GM20000 (cell line): Measurements from ENCODE around the gene MCF2L.

Experiments used
- DNase-seq: peaks from one replicate; pipeline ENCODE4 v3.0.0; 2012; ENCODE audit warnings: low spot score
- TF ChIP-seq, protein P1 (sequence below): IDR thresholded peaks from 2 replicates; pipeline ENCODE4 v1.5.1; 2012; ENCODE audit warnings: mild to moderate bottlenecking, control low read depth; ENCODE audit errors: extremely low read depth, missing control alignments

The MCF2L gene

GRCh38 chr13:113014752-113015745 lies 46.0 kb downstream of the MCF2L start:
- no peak for DNase-seq
- TF ChIP-seq, protein P1, sequence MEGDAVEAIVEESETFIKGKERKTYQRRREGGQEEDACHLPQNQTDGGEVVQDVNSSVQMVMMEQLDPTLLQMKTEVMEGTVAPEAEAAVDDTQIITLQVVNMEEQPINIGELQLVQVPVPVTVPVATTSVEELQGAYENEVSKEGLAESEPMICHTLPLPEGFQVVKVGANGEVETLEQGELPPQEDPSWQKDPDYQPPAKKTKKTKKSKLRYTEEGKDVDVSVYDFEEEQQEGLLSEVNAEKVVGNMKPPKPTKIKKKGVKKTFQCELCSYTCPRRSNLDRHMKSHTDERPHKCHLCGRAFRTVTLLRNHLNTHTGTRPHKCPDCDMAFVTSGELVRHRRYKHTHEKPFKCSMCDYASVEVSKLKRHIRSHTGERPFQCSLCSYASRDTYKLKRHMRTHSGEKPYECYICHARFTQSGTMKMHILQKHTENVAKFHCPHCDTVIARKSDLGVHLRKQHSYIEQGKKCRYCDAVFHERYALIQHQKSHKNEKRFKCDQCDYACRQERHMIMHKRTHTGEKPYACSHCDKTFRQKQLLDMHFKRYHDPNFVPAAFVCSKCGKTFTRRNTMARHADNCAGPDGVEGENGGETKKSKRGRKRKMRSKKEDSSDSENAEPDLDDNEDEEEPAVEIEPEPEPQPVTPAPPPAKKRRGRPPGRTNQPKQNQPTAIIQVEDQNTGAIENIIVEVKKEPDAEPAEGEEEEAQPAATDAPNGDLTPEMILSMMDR = no peak

DNA sequence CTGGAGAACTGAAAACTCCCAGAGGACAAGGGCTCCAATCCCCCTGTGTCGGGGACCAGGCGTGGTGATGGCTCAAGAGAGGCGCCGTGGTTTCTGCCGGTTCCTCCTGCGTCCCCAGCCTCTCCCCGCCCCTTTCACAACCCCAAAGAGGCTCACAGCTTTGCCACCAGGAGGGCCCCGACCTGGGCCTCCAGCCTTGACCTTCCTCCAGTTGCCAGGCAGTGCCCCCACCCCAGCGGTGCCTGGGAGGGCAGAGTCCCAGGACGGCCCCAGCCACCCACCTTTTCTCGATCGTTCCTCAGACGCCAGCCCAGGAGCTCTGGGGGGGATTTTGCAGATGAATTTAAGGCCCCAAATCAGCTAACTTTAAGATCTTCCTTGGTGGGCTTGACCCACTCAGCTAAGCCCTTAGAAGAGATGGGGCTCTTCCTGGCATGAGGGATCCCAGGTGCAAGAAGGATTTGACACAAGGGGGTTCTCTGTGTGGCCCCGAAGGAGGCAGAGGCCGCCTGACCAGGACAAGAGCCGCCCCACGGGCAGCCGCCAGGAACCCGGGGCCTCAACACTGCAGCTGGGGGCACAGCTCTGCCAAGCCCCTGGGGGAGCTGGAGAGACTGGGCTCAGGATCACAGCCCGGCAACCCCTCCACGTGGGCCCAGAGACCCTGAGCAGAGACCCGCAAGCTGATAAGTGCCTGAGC lies 47.0 kb downstream of the MCF2L start:
- no peak for DNase-seq
- TF ChIP-seq, protein P1 = no peak

DNA sequence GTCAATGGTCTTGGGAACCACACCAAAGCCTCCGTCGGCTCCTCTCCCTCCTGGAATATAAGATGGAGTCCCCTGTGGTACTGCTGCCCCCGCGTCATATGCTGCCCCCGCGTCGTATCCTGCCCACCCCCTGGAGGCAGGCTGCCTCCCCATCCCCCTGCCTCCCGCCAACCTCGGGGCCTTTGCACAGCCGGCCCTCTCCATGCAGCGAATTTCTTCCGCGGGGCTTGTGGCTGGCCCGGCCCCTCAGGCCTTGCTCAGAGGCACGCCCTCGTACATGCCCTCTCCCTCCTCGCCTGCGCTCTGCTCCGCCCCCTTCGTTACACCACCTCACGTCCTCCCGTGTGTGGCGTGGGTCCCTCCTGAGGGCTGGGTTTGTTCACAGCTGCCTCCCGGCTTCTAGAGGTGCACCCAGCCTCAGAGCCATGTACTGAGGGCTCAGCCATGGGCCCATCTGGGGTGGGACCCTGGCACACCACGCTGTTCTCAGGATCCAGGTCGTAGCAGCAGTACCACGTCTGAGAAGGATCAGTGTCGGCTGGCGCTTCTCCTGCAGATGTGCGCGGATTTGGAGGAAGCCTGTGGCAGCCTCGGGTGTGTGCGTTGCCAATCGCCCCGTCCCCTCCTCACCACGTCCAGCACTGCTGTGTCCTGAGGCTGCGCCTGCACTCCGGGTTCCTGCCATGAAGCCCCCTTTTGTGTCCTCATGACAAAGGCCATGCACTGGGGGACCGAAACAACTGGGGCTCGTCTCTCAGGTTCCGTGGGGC lies 47.7 kb downstream of the MCF2L start:
- TF ChIP-seq, protein P1 = no peak
- DNase-seq = no peak

- no peak for DNase-seq
- TF ChIP-seq, protein P1 = no peak
Measured at GRCh38 chr13:113017506-113018215, 48.6 kb downstream of the MCF2L start.

GRCh38 chr13:113018676-113019465 lies 49.9 kb downstream of the MCF2L start:
- no peak for DNase-seq
- TF ChIP-seq, protein P1 = no peak

- no peak for DNase-seq
- TF ChIP-seq, protein P1 = no peak
Measured at GRCh38 chr13:113020323-113021080, 51.5 kb downstream of the MCF2L start.
